ENCODE data around the gene CABYR.
A peak's percentile ranks its signal among the peaks of the same experiment; 100 is the strongest.
"Not testable (repeated sequence)": the region's sequence is repeated elsewhere in the genome, so short reads cannot be mapped to it uniquely, and the experiment has no call there.

Gene CABYR

DNA sequence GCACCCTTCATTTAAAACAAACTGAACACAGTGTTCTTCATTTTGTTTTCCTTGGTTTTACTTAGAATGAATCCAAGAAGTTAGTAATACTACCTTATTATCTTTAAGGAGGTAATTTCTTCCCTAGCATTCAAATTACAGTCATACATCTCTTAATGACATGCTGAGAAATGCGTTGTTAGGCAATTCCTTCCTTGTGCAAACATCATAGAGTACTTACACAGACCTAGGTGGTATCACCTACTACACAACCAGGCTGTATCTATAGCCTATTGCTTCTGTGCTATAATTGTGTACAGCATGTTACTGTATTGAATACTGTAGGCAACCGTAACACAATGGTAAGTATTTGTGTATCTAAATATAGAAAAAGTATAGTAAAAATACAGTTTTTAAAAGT lies 8.4 kb upstream of the CABYR start:
- no peak for DNase-seq (ENCODE audit: low read depth in 2 of 2)

DNA sequence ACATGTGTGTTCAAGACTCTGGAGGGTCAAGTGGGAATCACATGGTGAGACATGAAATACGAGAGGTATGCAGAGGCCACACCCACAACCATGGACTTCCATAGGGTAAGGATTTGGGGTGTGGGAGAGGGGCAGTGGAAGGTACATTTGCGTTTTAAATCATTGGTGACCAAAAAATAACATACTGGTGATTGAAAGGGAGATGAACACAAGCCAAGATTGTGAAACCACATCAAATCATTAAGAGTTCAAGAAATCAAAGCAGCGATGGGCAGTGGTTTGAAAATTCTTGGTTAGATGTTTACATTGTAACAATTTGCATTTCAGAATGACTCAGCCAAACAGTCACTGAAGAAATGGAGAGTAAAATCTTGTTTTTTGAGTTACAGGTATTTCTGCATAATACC lies 1.9 kb upstream of the CABYR start:
- no peak for DNase-seq (ENCODE audit: low read depth in 2 of 2)

DNA sequence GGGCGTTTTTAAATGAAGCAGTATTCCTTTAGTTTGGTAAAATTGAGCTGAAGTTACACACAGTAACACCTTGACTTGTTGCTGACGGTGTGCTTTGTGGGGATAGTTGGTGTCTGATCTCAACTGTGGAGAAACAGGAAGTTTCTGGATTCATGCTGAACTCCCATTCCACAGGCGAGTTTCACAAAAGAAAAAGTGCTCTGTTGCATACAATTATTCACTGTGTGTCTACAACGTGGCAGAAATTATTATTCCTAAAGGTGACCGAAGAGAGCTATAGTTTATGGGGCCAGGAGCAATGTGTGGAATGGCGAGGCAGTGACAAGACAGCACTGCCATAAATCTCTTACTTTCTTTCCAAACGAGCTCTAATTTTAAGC lies 463 bp upstream of the CABYR start:
- DNase-seq (ENCODE audit: low read depth in 2 of 2), result no peak

DNA sequence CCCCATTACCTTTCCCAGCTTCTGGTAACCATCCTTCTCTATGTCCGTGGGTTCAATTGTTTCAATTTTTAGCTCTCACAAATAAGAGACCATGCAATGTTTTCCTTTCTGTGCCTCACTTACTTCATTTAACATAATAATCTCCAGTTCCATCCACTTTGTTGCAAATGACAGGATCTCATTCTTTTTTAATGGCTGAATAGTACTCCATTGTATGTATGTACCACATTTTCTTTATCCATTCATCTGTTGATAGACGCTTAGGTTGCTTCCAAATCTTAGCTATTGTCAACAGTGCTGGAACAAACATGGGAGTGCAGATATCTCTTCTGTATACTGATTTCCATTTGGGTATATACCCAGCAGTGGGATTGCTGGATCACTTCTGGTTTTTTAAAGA lies 1.8 kb downstream of the CABYR start:
- no peak for DNase-seq (ENCODE audit: low read depth in 2 of 2)

DNA sequence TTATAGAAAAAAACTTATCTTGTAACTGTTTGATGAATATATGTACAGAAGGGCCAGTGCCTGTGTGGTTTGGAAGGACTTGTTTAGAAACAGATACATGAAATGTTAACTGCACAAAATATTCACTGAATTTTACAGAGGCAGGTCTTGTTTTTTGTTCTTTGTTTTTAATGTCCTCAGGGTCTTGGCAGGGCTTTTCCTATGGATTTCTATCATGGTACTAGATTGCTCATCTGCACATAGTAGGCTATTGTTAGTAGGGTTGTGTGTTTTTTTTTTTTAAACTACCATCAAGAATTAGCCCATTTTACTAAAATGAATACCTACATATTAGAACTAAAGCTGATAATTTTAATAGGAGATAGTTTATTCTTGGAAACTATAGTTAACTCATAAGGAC lies 3.5 kb downstream of the CABYR start:
- no peak for DNase-seq (ENCODE audit: low read depth in 2 of 2)

DNA sequence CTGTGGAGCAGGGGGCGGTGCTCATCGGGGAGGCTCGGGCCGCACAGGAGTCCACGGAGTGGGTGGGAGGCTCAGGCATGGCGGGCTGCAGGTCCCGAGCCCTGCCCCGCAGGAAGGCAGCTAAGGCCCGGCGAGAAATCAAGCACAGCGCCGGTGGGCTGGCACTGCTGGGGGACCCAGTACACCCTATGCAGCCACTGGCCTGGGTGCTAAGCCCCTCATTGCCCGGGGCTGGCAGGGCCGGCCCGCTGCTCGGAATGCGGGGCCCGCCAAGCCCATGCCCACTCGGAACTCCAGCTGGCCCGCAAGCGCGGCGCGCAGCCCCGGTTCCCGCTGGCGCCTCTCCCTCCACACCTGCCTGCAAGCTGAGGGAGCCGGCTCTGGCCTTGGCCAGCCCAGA lies 10.7 kb downstream of the CABYR start:
- not testable (repeated sequence) for DNase-seq (ENCODE audit: low read depth in 2 of 2)

DNA sequence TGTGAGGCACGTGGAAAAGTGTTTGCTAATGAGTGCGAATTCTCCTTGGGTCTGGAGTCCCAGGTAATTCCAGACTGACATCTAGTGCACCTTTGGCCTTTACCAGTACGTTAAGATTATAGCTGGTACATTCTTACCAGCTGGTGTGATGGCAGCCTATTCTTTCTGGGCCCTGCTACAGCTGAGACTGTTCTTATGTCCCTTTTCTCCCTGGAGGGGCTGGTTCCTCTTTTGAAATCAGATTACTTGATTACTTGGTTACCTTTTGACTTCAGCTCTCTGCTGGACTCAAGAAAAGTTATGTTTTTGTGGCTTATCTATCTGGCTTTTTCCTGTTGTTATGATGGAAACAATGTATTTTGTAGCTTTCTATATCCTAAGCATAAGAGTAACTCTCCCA lies 14.5 kb downstream of the CABYR start:
- no peak for DNase-seq (ENCODE audit: low read depth in 2 of 2)

DNA sequence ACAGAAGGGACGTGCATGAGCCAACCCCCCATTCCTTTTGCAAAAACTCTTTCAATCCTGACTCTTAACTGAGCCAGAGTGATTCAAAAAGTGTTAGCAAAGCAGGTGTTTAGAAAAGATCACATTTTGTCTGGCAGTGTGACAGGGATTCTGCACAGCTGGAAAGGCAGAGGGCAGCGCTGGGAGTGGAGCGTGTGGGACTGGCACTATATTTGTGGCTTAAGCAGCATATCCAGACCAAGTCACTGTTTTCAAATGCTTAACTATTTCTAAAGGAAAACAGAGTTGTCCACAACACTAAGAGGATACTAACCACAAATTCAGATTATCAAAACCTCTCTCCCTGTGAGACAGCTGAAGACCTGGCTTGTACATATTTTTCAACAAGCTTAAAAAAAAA lies 19.0 kb downstream of the CABYR start:
- no peak for DNase-seq (ENCODE audit: low read depth in 2 of 2)

DNA sequence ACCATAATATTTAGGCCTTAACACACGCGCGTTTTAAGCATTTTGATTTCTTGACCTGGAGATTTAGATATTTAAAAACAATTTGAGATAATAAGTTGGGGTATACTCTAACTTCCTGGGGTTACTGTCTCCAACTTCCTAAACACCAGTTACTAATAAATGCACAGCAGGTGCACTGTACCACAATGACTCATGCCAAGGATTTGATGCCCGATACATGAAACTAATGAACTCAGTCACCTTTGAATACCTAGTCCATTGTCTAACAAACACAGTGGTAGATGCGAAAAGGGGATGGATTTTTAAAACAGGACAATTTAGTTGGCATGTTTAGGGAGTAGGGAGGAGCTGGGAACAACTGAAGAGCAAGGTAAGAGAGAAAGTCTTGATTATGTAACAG lies 21.2 kb downstream of the CABYR start:
- no peak for DNase-seq (ENCODE audit: low read depth in 2 of 2)

DNA sequence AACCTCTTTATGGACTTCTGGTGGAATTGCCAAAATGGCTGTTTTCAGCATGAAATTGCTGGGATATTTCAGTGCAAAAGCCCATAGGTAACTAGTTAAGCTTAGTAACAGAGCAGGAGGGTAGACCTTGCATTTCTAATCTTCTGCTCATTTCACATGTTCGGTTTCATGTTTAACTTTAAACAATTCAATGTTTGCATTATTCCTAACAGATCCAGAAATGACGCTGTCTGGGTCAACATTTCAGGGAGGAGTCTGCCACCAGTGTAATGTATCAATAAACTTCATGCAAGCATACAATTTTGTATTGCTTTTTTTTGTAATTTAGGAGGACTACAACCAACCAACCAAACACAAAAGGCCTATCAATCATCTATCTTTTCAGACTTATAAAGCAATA lies 22.4 kb downstream of the CABYR start:
- no peak for DNase-seq (ENCODE audit: low read depth in 2 of 2)

DNA sequence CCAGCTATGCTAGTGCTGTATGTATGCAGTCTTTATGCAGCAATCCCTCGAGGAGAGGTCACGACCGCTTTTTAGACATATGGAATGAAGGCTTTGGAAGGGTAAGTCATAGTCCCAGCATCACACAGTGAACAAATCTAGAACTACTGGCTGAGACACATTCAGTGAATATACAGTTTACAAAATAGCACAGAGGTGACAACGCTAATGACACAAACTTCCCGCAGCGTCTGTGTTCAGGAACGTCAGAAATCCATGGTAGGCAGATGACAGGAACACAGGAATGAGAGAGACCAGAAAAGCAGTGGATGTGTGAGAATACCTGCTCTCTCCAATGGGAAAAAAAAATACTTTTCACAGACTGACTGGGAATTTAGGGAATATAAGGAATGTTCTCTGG lies 29.6 kb downstream of the CABYR start:
- no peak for DNase-seq (ENCODE audit: low read depth in 2 of 2)

DNA sequence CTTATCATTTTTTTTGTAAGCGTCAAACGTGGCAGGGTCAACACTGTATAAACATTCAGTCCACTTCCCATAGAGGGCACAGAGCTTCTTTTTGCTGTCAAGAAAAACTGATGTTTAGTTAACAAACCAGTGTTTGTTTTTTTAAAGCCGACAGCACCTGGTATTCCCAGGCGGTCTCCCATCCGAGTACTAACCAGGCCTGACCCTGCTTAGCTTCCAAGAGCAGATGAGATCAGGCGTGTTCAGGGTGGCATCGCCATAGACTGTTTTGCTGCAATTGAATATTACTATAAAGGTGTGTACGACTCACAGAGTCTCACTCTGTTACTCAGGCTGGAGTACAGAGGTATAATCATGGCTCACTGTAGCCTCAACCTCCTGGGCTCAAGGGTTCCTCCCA lies 31.5 kb downstream of the CABYR start:
- DNase-seq (ENCODE audit: low read depth in 2 of 2), result no peak

DNA sequence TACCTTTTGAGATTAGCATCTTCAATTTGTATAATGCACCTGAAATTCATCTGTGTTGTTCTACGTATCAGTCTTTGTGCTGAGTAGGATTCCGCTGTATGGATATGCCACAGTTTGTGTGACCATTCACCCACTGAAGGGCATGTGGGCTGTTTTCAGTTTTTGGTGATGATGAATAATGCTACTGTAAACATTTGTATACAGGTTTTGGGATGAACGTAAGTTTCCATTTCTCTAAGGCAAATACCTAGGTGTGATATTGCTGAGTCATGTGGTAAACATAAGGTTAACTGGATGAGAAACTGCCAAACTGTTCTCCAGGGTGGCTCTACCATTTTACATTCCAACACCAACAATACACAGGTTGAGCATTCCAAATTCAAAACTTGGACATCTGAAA lies 35.1 kb downstream of the CABYR start:
- DNase-seq (ENCODE audit: low read depth in 2 of 2), result no peak

DNA sequence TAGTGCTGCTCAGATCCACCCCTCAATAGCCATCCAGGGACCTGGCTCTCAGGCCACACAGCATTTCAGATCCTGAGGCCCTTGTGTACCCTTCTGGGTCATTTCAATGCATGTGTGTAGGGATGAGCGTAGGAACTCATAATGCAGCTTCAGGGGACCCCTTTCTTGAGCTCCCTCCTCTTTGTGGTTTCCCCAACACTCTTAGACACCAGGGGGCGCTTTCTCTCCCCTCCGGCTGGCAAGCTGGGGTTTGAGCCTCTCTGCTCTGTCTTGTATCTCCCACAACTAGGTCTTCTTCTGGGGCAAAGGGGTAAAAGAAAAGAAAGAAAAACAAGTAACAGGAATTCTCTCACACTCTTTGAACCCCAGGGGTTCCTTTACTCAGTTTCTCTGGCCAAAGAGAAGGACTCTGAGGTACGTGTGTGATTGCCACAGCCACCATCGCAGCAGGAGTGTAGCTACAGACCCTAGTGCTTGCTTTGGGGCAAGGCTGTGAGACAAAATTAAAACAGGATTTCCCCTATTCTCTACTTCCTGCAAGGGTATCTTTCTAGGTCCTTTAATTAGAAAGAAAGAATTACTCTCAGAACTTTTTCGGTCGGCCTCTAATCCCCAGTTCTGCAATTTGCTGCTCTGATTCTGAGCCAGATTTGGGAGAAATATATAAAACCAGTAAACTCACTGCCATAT lies 38.0 kb downstream of the CABYR start:
- DNase-seq (ENCODE audit: low read depth in 2 of 2), result peak; percentile 25 to 55

DNA sequence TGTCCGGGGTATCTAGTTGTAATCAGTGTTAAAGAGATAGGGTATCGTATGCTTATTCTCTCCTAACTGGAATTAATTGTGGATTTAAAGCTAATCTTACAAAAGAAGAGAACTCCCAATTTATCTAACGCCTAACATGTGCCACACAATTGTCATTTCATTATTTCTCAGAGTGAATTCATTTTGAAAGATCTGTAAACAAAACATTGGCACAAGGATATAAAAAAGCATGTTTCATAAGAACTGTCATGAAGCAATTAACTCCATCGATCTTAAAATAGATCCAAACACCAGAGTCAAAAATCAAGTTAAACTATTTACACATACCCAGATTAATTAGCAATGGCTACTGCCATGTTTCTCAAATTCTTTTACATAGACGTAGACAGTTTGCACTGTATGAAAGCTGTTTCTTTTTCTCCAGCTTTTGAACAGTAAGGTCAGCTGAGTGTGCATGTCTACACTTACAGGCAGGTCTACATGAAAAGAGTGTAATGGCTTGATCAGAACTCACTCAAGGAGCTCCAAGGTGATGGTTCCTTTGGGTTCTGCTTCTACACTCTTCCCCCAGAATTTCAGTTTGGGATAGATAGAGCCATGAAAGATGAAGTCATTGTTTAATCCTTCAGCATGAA lies 38.8 kb downstream of the CABYR start:
- DNase-seq (ENCODE audit: low read depth in 2 of 2), result no peak

DNA sequence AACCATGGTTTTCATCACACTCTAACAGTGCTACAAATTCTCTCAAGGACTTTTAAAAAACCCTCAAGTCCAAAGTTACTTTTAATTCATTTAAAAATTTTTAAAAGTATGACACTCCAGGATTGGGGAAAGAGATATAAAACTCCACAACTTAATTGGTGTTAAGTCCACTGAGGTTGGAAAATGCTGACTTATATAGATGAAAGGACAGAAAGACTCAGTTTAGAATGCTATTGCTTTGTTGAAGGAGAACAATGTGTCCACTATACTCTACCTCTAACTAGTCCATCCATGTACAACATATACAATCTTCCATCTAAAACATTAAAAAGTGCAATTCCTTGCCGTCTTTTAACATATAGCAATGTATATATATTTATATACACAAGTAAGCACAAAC lies 41.2 kb downstream of the CABYR start:
- DNase-seq (ENCODE audit: low read depth in 2 of 2), result no peak

DNA sequence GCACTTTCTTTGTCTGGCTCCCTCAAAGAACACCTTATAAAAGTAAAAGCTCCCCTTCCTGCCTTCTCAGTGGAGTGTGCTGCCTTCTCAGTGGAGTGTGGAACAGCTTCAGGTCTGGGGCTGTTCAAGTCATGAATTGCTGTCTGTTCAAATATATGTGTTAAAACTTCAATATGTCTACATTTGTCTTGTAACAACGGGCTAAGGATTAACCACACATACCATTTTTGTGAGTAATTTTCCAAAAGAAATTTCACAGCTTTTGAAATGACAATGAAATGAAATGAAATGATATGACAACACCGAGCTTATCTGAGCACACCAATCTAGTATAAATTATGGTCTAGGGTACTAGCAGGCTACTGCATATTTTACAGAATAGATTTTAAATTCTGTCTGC lies 42.9 kb downstream of the CABYR start:
- DNase-seq (ENCODE audit: low read depth in 2 of 2), result no peak

DNA sequence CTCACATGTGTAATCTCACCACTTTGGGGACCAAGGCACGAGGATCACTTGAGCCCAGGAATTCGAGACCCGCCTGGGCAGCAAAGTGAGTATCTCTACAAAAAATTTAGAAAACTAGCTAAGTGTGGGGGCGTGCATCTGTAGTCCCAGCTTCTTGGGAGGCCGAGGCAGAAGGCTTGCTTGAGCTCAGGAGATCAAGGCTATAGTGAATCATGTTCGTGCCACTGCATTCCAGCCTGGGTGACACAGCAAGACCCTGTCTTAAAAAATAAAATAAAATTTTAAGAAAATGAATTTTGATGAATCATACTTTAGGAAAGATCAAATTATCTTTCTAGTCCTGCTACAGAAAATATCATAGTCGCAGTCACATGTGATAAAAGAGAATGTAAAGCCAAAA lies 46.9 kb downstream of the CABYR start:
- DNase-seq (ENCODE audit: low read depth in 2 of 2), result no peak

DNA sequence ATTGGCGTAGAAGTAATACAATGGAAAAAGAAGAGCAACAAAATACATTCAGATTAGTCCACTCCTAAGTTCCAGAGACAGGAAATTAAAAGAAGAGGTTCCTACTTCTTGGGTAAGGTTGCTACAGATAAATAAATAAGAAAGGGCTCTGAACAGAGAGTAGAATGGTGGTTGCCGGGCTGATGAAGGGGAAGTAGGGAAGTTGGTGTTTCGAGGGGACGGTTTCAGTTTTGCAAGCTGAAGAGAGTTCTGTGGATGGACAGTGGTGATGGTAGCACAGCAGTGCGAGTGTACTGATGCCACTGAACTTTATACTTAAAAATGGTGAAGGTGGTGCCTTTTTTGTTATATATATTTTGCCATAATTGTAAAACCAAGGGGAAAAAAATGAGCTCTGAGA lies 48.2 kb downstream of the CABYR start:
- no peak for DNase-seq (ENCODE audit: low read depth in 2 of 2)

DNA sequence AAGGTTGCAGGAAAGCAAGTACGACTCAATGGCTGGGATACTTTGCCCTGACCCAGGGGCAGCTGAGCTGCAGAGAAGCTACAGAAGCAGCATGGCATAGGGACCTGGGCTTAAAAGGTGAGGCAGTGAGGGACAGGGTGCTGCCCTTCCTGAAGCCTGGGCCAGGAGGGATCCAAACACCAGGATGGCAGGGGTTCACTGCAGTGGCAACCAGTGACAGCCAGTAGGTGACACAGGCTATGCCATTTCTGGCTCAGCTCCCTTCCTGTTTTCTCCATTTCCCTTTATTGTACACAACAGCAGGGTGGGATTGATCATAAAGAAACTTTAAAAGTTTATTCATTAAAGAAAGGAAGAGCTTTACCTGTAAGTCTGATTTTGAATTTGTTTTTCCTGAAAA lies 48.8 kb downstream of the CABYR start:
- DNase-seq (ENCODE audit: low read depth in 2 of 2), result no peak

DNA sequence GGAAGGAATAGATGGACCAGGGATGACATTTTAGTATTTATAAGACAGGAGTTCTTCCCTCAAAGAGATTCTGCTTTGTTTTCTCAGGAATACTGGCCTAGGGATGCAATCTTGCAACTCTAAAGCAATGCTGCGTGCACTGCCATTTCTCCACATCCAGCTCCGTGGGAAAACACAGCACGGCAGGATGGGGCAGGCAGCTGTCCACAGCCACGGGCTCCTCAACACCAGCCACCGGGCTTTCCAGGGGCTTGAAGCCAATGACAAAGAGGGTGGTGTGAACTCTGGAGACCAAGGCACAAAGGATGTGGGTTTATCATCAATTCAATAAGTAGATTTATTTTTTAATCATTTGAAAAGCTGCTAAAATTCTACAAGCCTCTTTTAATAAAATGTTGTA lies 49.3 kb downstream of the CABYR start:
- no peak for DNase-seq (ENCODE audit: low read depth in 2 of 2)

DNA sequence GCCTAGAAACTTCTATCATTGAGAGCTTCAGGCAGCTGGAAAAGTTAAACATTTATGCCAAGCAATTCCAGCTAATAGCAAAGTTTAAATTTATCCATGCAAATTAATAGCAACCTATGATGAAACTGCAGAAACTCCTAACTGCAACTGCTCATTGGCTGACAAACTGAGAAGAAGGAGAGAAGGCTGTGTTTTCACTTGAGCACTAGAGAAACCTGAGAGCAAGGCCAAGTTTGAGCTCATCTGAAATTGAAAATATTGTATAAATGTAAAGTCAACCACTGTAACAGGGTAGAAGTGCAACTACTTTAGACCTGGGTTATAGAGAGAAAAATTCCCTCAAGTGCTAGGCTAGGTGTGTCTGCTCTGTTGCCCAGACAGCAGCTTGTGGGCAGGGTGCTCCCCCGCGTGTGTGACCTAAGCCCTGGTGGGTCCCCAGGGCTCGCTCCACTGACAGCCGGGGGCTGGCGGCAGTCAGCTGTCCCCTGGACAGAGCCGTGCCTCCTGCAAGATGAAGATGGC lies 50.2 kb downstream of the CABYR start:
- no peak for DNase-seq (ENCODE audit: low read depth in 2 of 2)

DNA sequence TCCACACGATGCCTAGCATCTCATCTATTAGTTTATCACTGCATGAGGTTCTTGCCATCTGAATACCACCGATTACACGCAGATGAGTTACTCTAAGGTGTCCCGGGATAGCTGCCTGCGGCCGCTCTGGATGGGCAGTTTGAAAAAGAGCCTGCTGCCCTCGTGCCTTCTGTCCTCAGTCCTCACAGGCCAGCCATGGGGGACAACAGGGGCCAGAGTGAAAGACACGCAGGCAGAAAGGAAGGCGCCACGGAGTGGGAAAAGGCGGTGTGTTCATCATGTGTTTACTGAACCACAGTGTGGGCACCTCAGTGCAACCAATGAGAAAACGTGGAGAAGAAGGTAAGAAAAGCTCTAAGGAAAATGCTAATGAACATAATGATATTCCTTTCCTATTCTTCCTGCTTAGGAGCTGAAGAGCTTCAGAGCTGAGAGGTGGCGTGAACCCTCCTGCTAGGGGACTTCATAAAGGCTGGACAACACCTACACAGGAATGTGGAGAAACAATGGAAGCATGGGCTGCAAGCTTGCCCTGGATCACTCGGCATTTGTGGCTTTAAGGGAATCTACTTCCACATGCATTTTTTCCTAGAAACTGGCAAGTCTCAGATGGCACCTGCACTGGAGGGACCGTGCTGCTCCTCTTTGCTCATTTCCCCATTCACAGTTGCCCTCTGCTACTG lies 50.9 kb downstream of the CABYR start:
- no peak for DNase-seq (ENCODE audit: low read depth in 2 of 2)
